ENCODE measurements around the gene LAMB3. TPM values are rescaled to one million over a fixed set of nuclear protein-coding genes. Genes with fewer than 3 reads are reported as not detected.
A peak's percentile ranks its signal among the peaks of the same experiment; 100 is the strongest.

Gene LAMB3
- total and polyA plus RNA-seq, 10 of the 15 experiments (the other 5 are each of a cell fraction or from before 2014, with no cell fraction given): 0.04 to 1.8 (median 0.10) TPM; not detected in 1

DNA sequence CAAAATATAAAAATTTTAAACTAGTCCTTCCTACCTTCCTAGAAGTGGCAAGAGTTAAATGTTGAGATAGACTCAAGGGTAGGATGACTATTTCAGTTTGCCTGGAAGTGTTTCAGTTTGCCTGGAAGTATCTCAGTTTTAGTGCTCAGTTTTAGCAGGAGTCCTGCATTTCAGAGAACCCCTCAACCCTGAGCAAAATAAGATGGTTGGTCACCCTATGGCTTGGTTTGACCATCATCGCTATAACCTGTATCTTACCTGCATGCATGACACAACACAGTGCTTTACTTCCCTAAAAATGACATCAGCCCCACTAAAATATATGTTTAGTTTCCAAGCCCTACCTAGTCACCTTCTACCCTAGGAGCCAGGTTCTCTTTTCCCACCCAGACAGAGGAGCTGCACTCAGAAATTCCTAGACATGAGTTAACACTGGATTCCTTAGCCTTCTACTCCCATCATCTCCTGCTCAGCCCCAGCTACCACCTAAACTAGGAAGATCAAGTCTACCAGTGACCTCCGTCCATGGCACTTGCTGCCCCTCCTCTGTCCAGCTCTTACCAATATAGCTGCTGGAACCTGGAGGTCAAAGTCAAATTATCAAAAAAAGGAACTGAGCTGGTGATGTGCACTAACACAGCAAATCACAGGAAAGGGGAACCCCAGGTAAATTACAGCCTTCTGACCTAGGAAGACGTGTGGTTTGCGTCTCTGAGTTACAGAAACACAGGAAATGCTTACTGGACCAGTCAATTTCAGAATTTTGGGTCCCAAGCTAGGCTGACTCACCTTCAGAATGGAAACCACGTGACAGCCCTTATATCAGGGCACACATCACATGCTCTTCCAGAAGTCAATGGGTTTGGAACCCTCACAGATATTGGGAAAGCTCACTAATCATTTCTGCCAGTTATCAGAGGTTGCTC, 20.7 kb upstream of the LAMB3 start (continued):
- TF ChIP-seq, protein P1, sequence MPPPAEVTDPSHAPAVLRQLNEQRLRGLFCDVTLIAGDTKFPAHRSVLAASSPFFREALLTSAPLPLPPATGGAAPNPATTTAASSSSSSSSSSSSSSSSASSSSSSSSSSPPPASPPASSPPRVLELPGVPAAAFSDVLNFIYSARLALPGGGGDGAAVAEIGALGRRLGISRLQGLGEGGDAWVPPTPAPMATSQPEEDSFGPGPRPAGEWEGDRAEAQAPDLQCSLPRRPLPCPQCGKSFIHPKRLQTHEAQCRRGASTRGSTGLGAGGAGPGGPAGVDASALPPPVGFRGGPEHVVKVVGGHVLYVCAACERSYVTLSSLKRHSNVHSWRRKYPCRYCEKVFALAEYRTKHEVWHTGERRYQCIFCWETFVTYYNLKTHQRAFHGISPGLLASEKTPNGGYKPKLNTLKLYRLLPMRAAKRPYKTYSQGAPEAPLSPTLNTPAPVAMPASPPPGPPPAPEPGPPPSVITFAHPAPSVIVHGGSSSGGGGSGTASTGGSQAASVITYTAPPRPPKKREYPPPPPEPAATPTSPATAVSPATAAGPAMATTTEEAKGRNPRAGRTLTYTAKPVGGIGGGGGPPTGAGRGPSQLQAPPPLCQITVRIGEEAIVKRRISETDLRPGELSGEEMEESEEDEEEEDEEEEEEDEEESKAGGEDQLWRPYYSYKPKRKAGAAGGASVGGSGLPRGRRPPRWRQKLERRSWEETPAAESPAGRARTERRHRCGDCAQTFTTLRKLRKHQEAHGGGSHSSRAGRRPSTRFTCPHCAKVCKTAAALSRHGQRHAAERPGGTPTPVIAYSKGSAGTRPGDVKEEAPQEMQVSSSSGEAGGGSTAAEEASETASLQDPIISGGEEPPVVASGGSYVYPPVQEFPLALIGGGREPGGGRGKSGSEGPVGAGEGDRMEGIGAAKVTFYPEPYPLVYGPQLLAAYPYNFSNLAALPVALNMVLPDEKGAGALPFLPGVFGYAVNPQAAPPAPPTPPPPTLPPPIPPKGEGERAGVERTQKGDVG (CRISPR knock-in tag; IDR thresholded peaks at IDR 0.05): no peak
- TF ChIP-seq, protein P2, sequence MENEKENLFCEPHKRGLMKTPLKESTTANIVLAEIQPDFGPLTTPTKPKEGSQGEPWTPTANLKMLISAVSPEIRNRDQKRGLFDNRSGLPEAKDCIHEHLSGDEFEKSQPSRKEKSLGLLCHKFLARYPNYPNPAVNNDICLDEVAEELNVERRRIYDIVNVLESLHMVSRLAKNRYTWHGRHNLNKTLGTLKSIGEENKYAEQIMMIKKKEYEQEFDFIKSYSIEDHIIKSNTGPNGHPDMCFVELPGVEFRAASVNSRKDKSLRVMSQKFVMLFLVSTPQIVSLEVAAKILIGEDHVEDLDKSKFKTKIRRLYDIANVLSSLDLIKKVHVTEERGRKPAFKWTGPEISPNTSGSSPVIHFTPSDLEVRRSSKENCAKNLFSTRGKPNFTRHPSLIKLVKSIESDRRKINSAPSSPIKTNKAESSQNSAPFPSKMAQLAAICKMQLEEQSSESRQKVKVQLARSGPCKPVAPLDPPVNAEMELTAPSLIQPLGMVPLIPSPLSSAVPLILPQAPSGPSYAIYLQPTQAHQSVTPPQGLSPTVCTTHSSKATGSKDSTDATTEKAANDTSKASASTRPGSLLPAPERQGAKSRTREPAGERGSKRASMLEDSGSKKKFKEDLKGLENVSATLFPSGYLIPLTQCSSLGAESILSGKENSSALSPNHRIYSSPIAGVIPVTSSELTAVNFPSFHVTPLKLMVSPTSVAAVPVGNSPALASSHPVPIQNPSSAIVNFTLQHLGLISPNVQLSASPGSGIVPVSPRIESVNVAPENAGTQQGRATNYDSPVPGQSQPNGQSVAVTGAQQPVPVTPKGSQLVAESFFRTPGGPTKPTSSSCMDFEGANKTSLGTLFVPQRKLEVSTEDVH (IDR thresholded peaks at IDR 0.05; ENCODE audit: low read depth, partially characterized antibody): no peak
- TF ChIP-seq PKNOX1 (IDR thresholded peaks at IDR 0.05) (peak; percentile 37; the same call in 1 of the 2 replicates), FOS (IDR thresholded peaks at IDR 0.05; ENCODE audit: borderline replicate concordance, extremely low read depth, insufficient read length) (no peak), MXI1 (IDR thresholded peaks at IDR 0.05; ENCODE audit: low read depth, low read length) (peak; percentile 70; the same call in 1 of the 2 replicates), RB1 (IDR thresholded peaks at IDR 0.05; ENCODE audit: borderline replicate concordance) (no peak), ESRRA (IDR thresholded peaks at IDR 0.05; ENCODE audit: low read length) (no peak), EZH2 (IDR thresholded peaks at IDR 0.05; ENCODE audit: borderline replicate concordance, control insufficient read depth, low read depth, low read length) (no peak), POLR2AphosphoS5 (IDR thresholded peaks at IDR 0.05; ENCODE audit: low read length) (no peak), ZNF687 (IDR thresholded peaks at IDR 0.05) (peak; percentile 87), TBL1XR1 (IDR thresholded peaks at IDR 0.05; ENCODE audit: low read depth, low read length) (0 out of 2 replicates have a peak, but pooled peaks have one; percentile 40)
